ENCODE results near the gene CHCHD5.

GRCh38 chr2:112591413-112591812, 7.0 kb downstream of the CHCHD5 start:
- TF ChIP-seq POLR2A (IDR thresholded peaks at IDR 0.05), result no peak
- TF ChIP-seq, protein P1, sequence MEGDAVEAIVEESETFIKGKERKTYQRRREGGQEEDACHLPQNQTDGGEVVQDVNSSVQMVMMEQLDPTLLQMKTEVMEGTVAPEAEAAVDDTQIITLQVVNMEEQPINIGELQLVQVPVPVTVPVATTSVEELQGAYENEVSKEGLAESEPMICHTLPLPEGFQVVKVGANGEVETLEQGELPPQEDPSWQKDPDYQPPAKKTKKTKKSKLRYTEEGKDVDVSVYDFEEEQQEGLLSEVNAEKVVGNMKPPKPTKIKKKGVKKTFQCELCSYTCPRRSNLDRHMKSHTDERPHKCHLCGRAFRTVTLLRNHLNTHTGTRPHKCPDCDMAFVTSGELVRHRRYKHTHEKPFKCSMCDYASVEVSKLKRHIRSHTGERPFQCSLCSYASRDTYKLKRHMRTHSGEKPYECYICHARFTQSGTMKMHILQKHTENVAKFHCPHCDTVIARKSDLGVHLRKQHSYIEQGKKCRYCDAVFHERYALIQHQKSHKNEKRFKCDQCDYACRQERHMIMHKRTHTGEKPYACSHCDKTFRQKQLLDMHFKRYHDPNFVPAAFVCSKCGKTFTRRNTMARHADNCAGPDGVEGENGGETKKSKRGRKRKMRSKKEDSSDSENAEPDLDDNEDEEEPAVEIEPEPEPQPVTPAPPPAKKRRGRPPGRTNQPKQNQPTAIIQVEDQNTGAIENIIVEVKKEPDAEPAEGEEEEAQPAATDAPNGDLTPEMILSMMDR (IDR thresholded peaks at IDR 0.05 in 8 of 11, conservative IDR thresholded peaks at IDR 0.05 in 3 of 11), result no peak

All from spleen (tissue), 7 donors.